ENCODE results near the gene NFIX. TPM values are rescaled to one million over a fixed set of nuclear protein-coding genes. Genes with fewer than 3 reads are reported as not detected.

Gene NFIX
- total and polyA plus RNA-seq, 2 of the 13 experiments (the other 11 are each of a cell fraction or from before 2014, with no cell fraction given), result 3.4 to 5.4 TPM

GRCh38 chr19:12956446-12957388, 38.6 kb upstream of the NFIX start, which contains the start of gene GADD45GIP1 (continued):
- TF ChIP-seq ZNF160 (CRISPR knock-in tag; IDR thresholded peaks at IDR 0.05), result no peak; the same call in 1 of the 2 replicates
- no peak for TF ChIP-seq NBN (conservative IDR thresholded peaks at IDR 0.05)
- TF ChIP-seq TP53 (CRISPR knock-in tag; conservative IDR thresholded peaks at IDR 0.05), result no peak
- no peak for TF ChIP-seq BCLAF1 (IDR thresholded peaks at IDR 0.05)
- TF ChIP-seq POLR2G (IDR thresholded peaks at IDR 0.05; ENCODE audit: low read depth, low read length), result peak; percentile 97
- no peak for TF ChIP-seq ZNF264 (CRISPR knock-in tag; IDR thresholded peaks at IDR 0.05)
- 0 out of 2 replicates have a peak, but pooled peaks have one; percentile 63 for TF ChIP-seq ZFP82 (CRISPR knock-in tag; IDR thresholded peaks at IDR 0.05; ENCODE audit: borderline replicate concordance)
- peak; percentile 30; the same call in 1 of the 2 replicates for TF ChIP-seq TFE3 (CRISPR knock-in tag; IDR thresholded peaks at IDR 0.05)
- TF ChIP-seq NFRKB (IDR thresholded peaks at IDR 0.05), result no peak
- no peak for TF ChIP-seq KLF11 (CRISPR knock-in tag; IDR thresholded peaks at IDR 0.05)
- TF ChIP-seq ZNF207 (IDR thresholded peaks at IDR 0.05; ENCODE audit: borderline replicate concordance), result no peak
- TF ChIP-seq DNMT3B (CRISPR knock-in tag; conservative IDR thresholded peaks at IDR 0.05), result no peak
- no peak for TF ChIP-seq KLF15 (CRISPR knock-in tag; IDR thresholded peaks at IDR 0.05; ENCODE audit: borderline replicate concordance)
- TF ChIP-seq FOXK1 (CRISPR knock-in tag; IDR thresholded peaks at IDR 0.05; ENCODE audit: borderline replicate concordance, low read depth), result peak; percentile 29; the same call in 1 of the 2 replicates
- TF ChIP-seq NR1H2 (CRISPR knock-in tag; IDR thresholded peaks at IDR 0.05; ENCODE audit: borderline replicate concordance, low read depth), result no peak
- peak; percentile 67; the same call in 1 of the 2 replicates for TF ChIP-seq ZNF737 (CRISPR knock-in tag; IDR thresholded peaks at IDR 0.05; ENCODE audit: borderline replicate concordance)
- TF ChIP-seq ZNF720 (CRISPR knock-in tag; IDR thresholded peaks at IDR 0.05), result no peak
- TF ChIP-seq TRIM24 (CRISPR knock-in tag; IDR thresholded peaks at IDR 0.05), result no peak
- TF ChIP-seq SRY (CRISPR knock-in tag; IDR thresholded peaks at IDR 0.05), result no peak
- TF ChIP-seq ZNF317 (CRISPR knock-in tag; IDR thresholded peaks at IDR 0.05), result no peak
- no peak for TF ChIP-seq PAX8 (CRISPR knock-in tag; IDR thresholded peaks at IDR 0.05; ENCODE audit: borderline replicate concordance)
- peak; percentile 77 for TF ChIP-seq KDM2A (CRISPR knock-in tag; IDR thresholded peaks at IDR 0.05; ENCODE audit: borderline replicate concordance, low read depth)
- TF ChIP-seq MTF2 (CRISPR knock-in tag; IDR thresholded peaks at IDR 0.05; ENCODE audit: borderline replicate concordance), result peak; percentile 67; the same call in 1 of the 2 replicates
- no peak for TF ChIP-seq ZBTB49 (CRISPR knock-in tag; IDR thresholded peaks at IDR 0.05; ENCODE audit: borderline replicate concordance)
